Measurements from ENCODE around the gene PVALEF.

- TF ChIP-seq CTCF (IDR thresholded peaks at IDR 0.05; ENCODE audit: control extremely low read depth in 1 of 3, insufficient read depth in 1 of 3, low read depth in 1 of 3, low read length in 3 of 3) (no peak), CBX5 (IDR thresholded peaks at IDR 0.05; ENCODE audit: low read depth, low read length) (no peak)
These were observed 47.6 kb upstream of the PVALEF start for GRCh38 chr17:81117672-81118198.
